ENCODE results near the gene LDLRAD4. TPM values are rescaled to one million over a fixed set of nuclear protein-coding genes. Genes with fewer than 3 reads are reported as not detected.

The LDLRAD4 gene
- total and polyA plus RNA-seq, 9 of the 15 experiments (the other 6 are each of a cell fraction or from before 2014, with no cell fraction given) = 0.01 TPM; not detected in 8

DNA sequence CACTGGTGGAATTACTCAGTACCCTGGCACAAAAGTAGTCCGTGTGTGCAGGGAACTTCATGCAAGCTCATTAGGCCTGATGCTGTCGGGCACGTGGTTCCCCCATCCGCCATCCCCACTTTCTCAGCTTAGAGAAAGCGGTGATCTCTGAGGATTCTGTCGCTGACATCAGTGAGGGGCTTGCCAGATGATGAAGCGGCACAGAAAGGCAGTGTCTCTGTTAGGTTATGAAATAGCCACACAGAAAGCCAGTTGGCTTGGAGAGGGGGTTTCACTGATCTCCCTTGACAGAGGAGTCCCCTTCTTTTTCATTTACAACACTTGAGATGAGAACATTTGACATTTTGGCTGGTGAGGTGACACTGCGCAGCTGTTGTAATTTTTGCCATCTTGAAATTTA lies 328.1 kb downstream of the LDLRAD4 start (continued):
- TF ChIP-seq, protein P1, sequence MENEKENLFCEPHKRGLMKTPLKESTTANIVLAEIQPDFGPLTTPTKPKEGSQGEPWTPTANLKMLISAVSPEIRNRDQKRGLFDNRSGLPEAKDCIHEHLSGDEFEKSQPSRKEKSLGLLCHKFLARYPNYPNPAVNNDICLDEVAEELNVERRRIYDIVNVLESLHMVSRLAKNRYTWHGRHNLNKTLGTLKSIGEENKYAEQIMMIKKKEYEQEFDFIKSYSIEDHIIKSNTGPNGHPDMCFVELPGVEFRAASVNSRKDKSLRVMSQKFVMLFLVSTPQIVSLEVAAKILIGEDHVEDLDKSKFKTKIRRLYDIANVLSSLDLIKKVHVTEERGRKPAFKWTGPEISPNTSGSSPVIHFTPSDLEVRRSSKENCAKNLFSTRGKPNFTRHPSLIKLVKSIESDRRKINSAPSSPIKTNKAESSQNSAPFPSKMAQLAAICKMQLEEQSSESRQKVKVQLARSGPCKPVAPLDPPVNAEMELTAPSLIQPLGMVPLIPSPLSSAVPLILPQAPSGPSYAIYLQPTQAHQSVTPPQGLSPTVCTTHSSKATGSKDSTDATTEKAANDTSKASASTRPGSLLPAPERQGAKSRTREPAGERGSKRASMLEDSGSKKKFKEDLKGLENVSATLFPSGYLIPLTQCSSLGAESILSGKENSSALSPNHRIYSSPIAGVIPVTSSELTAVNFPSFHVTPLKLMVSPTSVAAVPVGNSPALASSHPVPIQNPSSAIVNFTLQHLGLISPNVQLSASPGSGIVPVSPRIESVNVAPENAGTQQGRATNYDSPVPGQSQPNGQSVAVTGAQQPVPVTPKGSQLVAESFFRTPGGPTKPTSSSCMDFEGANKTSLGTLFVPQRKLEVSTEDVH (IDR thresholded peaks at IDR 0.05; ENCODE audit: low read depth, partially characterized antibody) = no peak

DNA sequence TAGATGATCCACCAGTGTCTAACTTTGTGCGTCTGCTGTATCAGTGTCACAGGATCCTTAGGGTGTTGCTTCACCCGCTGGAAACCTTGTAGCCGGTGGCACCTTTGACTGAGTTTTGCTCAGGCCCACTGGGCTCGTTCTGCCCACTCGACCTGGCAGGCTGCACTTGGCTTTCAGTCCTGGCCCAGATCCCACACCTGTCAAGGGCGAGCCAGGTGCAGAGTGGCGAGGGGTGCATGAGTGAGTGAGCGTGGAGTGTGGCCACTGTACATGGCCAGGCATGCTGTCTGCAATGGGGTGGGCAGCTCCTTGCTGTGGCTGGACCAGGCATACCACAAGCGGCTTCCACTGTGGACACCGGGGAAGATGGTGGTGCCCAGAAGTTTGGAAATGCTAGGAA lies 328.8 kb downstream of the LDLRAD4 start:
- POLR2A ChIA-PET = no interaction called here
- in situ Hi-C loops (cut with MboI) = no loop called here
- Histone ChIP-seq H3K4me1 (replicated peaks in 1 of 2; ENCODE audit: control insufficient read depth in 2 of 2, insufficient read depth in 2 of 2, low read length in 2 of 2) (no peaks in the 10 kb centered on the region), H3K27me3 (ENCODE audit: control insufficient read depth in 2 of 2, insufficient read depth in 2 of 2, low read length in 2 of 2) (peaks cover 2 to 23% of the 10 kb centered on the region in 2 experiments; a peak in 3 of 5 replicates), H4K20me1 (replicated peaks; ENCODE audit: control insufficient read depth, insufficient read depth, low read length) (no peaks in the 10 kb centered on the region), H3K4me3 (no peak overlapping the region), H3K4me2 (ENCODE audit: insufficient read depth, low read length) (no peak overlapping the region), H3K9ac (ENCODE audit: insufficient read depth in 1 of 2, low read depth in 2 of 2, low read length in 2 of 2) (no peak overlapping the region), H3K79me2 (ENCODE audit: control insufficient read depth, insufficient read depth, low read length) (no peaks in the 10 kb centered on the region), H3K9me3 (replicated peaks; ENCODE audit: control insufficient read depth, insufficient read depth, low read depth, low read length) (no peaks in the 10 kb centered on the region), H3K27ac (ENCODE audit: extremely low read depth, low read depth, low read length) (no peak overlapping the region), H3K36me3 (ENCODE audit: control insufficient read depth, insufficient read depth, low read length) (no peaks in the 10 kb centered on the region), H2AFZ (ENCODE audit: low read depth, low read length) (no peak overlapping the region), H3K9me1 (ENCODE audit: control insufficient read depth, insufficient read depth, low read length) (no peaks in the 10 kb centered on the region)
- no peak for DNase-seq (ENCODE audit: extremely low read depth in 1 of 4, low spot score in 3 of 4)
- BruUV-seq (replicated peaks) = no TSS peak
- WGBS (ENCODE audit: insufficient coverage, low coverage, missing lambda C conversion rate) = 1% methylated on average over 10 of the region's 10 CpGs
- no peak for ATAC-seq
- intact Hi-C loops (cut with micrococcal nuclease) = no loop called here
- no peak for FAIRE-seq
- CTCF ChIA-PET (ENCODE audit: low intra/inter-chr PET ratio) = no interaction called here
- TF ChIP-seq NFIC (IDR thresholded peaks at IDR 0.05) = no peak
- TF ChIP-seq HDGF (IDR thresholded peaks at IDR 0.05) = no peak
- no peak for TF ChIP-seq ZNF121 (CRISPR knock-in tag; conservative IDR thresholded peaks at IDR 0.05)
- TF ChIP-seq, protein P2, sequence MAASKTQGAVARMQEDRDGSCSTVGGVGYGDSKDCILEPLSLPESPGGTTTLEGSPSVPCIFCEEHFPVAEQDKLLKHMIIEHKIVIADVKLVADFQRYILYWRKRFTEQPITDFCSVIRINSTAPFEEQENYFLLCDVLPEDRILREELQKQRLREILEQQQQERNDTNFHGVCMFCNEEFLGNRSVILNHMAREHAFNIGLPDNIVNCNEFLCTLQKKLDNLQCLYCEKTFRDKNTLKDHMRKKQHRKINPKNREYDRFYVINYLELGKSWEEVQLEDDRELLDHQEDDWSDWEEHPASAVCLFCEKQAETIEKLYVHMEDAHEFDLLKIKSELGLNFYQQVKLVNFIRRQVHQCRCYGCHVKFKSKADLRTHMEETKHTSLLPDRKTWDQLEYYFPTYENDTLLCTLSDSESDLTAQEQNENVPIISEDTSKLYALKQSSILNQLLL (CRISPR knock-in tag; IDR thresholded peaks at IDR 0.05; ENCODE audit: borderline replicate concordance) = no peak
- TF ChIP-seq CBFB (CRISPR knock-in tag; IDR thresholded peaks at IDR 0.05) = no peak
- TF ChIP-seq, protein P3, sequence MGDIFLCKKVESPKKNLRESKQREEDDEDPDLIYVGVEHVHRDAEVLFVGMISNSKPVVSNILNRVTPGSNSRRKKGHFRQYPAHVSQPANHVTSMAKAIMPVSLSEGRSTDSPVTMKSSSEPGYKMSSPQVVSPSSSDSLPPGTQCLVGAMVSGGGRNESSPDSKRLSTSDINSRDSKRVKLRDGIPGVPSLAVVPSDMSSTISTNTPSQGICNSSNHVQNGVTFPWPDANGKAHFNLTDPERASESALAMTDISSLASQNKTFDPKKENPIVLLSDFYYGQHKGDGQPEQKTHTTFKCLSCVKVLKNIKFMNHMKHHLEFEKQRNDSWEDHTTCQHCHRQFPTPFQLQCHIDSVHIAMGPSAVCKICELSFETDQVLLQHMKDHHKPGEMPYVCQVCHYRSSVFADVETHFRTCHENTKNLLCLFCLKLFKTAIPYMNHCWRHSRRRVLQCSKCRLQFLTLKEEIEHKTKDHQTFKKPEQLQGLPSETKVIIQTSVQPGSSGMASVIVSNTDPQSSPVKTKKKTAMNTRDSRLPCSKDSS (IDR thresholded peaks at IDR 0.05; ENCODE audit: low read depth, partially characterized antibody) = no peak
- TF ChIP-seq RBM17 (IDR thresholded peaks at IDR 0.05; ENCODE audit: borderline replicate concordance, low read depth, low read length) = no peak
- TF ChIP-seq ESRRB (CRISPR knock-in tag; IDR thresholded peaks at IDR 0.05; ENCODE audit: borderline replicate concordance) = no peak
- TF ChIP-seq, protein P4, sequence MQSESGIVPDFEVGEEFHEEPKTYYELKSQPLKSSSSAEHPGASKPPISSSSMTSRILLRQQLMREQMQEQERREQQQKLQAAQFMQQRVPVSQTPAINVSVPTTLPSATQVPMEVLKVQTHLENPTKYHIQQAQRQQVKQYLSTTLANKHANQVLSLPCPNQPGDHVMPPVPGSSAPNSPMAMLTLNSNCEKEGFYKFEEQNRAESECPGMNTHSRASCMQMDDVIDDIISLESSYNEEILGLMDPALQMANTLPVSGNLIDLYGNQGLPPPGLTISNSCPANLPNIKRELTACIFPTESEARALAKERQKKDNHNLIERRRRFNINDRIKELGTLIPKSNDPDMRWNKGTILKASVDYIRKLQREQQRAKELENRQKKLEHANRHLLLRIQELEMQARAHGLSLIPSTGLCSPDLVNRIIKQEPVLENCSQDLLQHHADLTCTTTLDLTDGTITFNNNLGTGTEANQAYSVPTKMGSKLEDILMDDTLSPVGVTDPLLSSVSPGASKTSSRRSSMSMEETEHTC (IDR thresholded peaks at IDR 0.05) = no peak
- TF ChIP-seq, protein P5, sequence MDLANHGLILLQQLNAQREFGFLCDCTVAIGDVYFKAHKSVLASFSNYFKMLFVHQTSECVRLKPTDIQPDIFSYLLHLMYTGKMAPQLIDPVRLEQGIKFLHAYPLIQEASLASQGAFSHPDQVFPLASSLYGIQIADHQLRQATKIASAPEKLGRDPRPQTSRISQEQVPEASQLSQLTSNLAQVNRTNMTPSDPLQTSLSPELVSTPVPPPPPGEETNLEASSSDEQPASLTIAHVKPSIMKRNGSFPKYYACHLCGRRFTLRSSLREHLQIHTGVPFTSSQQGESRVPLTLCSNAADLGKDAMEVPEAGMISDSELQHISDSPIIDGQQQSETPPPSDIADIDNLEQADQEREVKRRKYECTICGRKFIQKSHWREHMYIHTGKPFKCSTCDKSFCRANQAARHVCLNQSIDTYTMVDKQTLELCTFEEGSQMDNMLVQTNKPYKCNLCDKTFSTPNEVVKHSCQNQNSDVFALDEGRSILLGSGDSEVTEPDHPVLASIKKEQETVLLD (IDR thresholded peaks at IDR 0.05) = no peak

All from K562 (cell line).